ENCODE results near the gene MPRIP. TPM values are rescaled to one million over a fixed set of nuclear protein-coding genes. Genes with fewer than 3 reads are reported as not detected.

MPRIP gene
- total RNA-seq, 2 experiments from 2014 or later = 210 to 239 TPM

DNA sequence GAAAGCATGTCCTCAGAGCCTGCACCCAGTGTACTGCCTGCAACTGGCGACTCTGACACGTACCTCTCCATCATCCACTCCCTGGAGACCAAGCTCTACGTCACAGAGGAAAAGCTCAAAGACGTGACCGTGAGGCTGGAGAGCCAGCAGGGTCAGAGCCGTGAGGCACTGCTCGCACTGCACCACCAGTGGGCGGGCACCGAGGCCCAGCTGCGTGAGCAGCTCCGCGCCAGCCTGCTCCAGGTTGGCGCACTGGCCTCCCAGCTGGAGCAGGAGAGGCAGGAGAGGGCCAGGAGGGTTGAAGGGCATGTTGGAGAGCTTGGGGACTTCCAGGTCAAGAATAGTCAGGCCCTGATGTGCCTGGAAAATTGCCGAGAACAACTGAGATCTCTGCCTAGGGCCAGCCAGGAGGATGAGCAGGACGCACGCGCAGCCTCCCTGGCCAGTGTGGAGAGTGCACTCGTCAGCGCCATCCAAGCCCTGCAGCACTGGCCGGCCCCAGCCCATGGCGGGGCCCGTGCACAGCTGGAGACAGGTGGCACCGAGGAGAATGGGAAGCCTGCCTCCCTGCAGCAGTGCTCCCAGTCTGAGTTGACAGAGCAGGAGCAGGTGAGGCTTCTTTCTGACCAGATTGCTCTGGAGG, 123.5 kb downstream of the MPRIP start:
- DNase-seq (no peak), ATAC-seq (ENCODE audit: low read depth) (no peak)
- H3K4me1 Mint-ChIP-seq = no peaks in the 10 kb centered on the region
- H3K27ac Mint-ChIP-seq = no peak overlapping the region
- no peaks in the 10 kb centered on the region for H3K27me3 Mint-ChIP-seq
- H3K36me3 Mint-ChIP-seq = peaks cover 1% of the 10 kb centered on the region
- no peak overlapping the region for H3K4me3 Mint-ChIP-seq
- POLR2A ChIA-PET = no interaction called here
- H3K9me3 Mint-ChIP-seq = no peaks in the 10 kb centered on the region

GRCh38 chr17:17166446-17166845, 124.2 kb downstream of the MPRIP start:
- no peaks in the 10 kb centered on the region for H3K9me3 Mint-ChIP-seq

DNA sequence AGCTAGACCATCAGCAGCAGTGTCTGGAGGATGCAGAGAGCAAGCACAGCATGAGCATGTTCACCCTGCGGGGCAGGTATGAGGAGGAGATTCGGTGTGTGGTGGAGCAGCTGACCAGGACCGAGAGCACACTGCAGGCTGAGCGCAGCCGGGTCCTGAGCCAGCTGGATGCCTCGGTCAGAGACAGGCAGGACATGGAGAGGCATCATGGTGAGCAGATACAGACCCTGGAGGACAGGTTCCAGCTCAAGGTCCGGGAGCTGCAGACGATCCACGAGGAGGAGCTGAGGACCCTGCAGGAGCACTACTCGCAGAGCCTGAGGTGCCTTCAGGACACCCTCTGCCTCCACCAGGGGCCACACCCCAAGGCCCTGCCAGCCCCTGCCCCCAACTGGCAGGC, 125.1 kb downstream of the MPRIP start:
- H3K27ac Mint-ChIP-seq = peak overlapping the region; percentile 32
- no peaks in the 10 kb centered on the region for H3K9me3 Mint-ChIP-seq
- DNase-seq (no peak), ATAC-seq (ENCODE audit: low read depth) (no peak)
- no peak overlapping the region for H3K4me3 Mint-ChIP-seq
- H3K4me1 Mint-ChIP-seq = peaks cover 2% of the 10 kb centered on the region
- peaks cover 7% of the 10 kb centered on the region for H3K36me3 Mint-ChIP-seq
- POLR2A ChIA-PET = no interaction called here
- no peaks in the 10 kb centered on the region for H3K27me3 Mint-ChIP-seq

More at GRCh38 chr17:17166446-17166845, 124.2 kb downstream of the MPRIP start:
- DNase-seq (no peak), ATAC-seq (ENCODE audit: low read depth) (no peak)
- Mint-ChIP-seq H3K36me3 (peaks cover 5% of the 10 kb centered on the region), H3K4me1 (peaks cover 2% of the 10 kb centered on the region), H3K27ac (no peak overlapping the region), H3K27me3 (no peaks in the 10 kb centered on the region), H3K4me3 (no peak overlapping the region)
- POLR2A ChIA-PET = no interaction called here

GRCh38 chr17:17167986-17168385, 125.7 kb downstream of the MPRIP start:
- H3K9me3 Mint-ChIP-seq = no peaks in the 10 kb centered on the region
- DNase-seq (no peak), ATAC-seq (ENCODE audit: low read depth) (no peak)
- H3K36me3 Mint-ChIP-seq = peaks cover 9% of the 10 kb centered on the region
- no peaks in the 10 kb centered on the region for H3K27me3 Mint-ChIP-seq
- H3K4me3 Mint-ChIP-seq = no peak overlapping the region
- POLR2A ChIA-PET = no interaction called here
- H3K27ac Mint-ChIP-seq = no peak overlapping the region
- H3K4me1 Mint-ChIP-seq = peaks cover 6% of the 10 kb centered on the region

DNA sequence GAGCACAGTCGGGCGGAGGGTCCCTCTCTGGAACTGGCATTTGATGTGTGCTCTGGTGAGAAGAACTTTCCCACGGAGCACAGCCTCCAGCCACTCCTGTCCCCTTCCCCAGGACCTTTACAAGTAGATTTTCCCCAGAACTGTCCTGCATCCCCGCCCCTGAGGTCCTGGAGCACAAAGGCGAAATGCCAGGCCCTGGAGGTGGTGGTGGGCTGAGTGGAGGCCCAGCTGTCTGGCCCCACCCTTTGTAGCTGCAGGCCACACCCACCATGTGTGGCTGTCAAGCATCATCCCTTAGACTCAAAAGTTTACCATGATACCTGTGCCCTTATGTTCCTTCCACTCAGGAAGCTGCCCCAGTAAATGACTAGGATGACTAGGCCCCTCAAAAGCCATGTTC, 126.1 kb downstream of the MPRIP start:
- H3K9me3 Mint-ChIP-seq = no peaks in the 10 kb centered on the region
- H3K4me1 Mint-ChIP-seq = peaks cover 7% of the 10 kb centered on the region
- POLR2A ChIA-PET = no interaction called here
- no peaks in the 10 kb centered on the region for H3K27me3 Mint-ChIP-seq
- H3K4me3 Mint-ChIP-seq = no peak overlapping the region
- H3K36me3 Mint-ChIP-seq = peaks cover 9% of the 10 kb centered on the region
- no peak for DNase-seq
- ATAC-seq (ENCODE audit: low read depth) = no peak
- H3K27ac Mint-ChIP-seq = no peak overlapping the region

DNA sequence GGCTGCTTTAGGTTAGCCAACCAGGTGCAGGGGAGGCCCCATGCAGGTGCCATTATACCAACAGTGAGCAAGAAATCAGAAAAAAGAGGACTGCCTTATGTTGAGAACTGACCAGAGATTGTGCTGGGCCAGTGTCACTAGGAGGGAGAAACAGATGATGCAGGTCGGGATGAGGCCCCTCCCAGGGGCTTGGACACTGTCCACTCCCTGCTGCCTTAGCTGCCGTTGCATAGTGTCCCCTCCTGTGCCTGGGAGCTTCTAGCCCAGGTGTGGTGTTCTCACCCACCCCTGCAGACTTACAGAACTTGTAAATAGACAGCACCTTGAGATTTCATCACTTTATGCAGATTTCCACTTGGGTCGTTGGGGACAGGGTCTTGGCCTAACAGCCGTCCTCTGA, 127.1 kb downstream of the MPRIP start:
- H3K4me1 Mint-ChIP-seq = peaks cover 8% of the 10 kb centered on the region
- H3K27me3 Mint-ChIP-seq = no peaks in the 10 kb centered on the region
- POLR2A ChIA-PET = no interaction called here
- H3K27ac Mint-ChIP-seq = peak overlapping the region; percentile 34
- no peaks in the 10 kb centered on the region for H3K9me3 Mint-ChIP-seq
- ATAC-seq (ENCODE audit: low read depth) (no peak), DNase-seq (no peak)
- H3K36me3 Mint-ChIP-seq = peaks cover 11% of the 10 kb centered on the region
- H3K4me3 Mint-ChIP-seq = no peak overlapping the region

DNA sequence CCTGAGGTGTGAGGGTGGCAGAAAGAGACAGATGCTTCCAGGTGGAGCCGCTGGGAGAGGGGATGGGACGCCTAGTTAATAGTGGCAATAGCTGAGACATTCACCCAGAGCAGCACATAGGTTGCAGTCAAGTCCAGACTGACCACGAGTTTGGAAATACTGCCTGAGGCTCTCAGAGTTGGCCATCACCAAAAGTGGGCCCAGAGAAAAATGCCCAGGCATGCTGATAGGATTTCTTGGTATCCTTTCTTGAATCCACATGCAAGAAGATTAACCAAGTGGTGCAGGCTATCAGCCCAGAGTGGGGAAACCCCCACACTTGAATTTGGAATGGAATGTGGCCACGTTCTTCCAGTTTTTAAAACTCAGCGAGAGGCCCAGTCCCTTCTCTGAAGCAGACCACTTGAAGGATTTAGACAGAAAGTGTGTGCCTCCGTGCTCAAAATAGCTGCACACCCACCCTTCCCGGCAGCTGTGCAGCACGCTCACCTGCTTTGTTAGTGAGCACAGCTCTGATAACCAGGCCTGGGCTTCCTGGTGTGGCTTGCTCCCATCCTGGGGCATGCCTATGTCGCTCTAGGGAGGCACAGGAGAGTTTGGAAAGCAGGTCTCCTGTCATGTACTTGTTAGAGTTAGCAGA, 128.2 kb downstream of the MPRIP start:
- H3K36me3 Mint-ChIP-seq = peaks cover 11% of the 10 kb centered on the region
- peak overlapping the region; percentile 56 for H3K27ac Mint-ChIP-seq
- H3K27me3 Mint-ChIP-seq = no peaks in the 10 kb centered on the region
- POLR2A ChIA-PET = no interaction called here
- no peak overlapping the region for H3K4me3 Mint-ChIP-seq
- H3K9me3 Mint-ChIP-seq = no peaks in the 10 kb centered on the region
- peaks cover 8% of the 10 kb centered on the region for H3K4me1 Mint-ChIP-seq
- DNase-seq (no peak), ATAC-seq (ENCODE audit: low read depth) (no peak)

DNA sequence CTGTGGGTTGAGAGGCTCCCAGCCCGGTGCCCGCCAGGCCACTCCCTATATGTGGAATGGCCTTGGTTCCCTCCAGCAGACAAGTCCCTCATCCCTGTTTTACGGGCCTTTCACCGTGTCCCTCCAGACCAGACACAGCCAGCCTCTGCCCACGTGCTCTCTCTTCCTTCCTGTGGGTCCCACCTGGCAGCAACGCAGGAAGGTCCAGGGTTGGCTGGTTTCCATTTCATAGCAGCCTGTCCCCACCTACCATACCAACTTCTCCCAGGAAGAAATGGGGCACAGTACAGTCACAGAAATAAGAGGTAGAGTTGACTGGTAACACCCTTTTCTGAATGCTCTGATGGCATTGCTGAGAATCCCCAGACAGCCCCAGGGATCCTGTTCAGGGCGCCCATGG, 128.9 kb downstream of the MPRIP start:
- Mint-ChIP-seq H3K36me3 (peaks cover 11% of the 10 kb centered on the region), H3K4me1 (peaks cover 14% of the 10 kb centered on the region), H3K27me3 (no peaks in the 10 kb centered on the region), H3K4me3 (no peak overlapping the region), H3K9me3 (no peaks in the 10 kb centered on the region), H3K27ac (no peak overlapping the region)
- POLR2A ChIA-PET = no interaction called here
- no peak for ATAC-seq (ENCODE audit: low read depth)
- DNase-seq = no peak

GRCh38 chr17:17172001-17172939, 130.0 kb downstream of the MPRIP start:
- H3K27ac Mint-ChIP-seq = peak overlapping the region; percentile 28
- ATAC-seq (ENCODE audit: low read depth) (no peak), DNase-seq (no peak)
- H3K4me3 Mint-ChIP-seq = no peak overlapping the region
- POLR2A ChIA-PET = interaction anchor here (1.2 kb wide), 1 partner anchor 16 kb away, joined by 3 read pairs; no protein-coding TSS in a partner anchor
- H3K9me3 Mint-ChIP-seq = no peaks in the 10 kb centered on the region
- H3K4me1 Mint-ChIP-seq = peaks cover 20% of the 10 kb centered on the region
- H3K27me3 Mint-ChIP-seq = no peaks in the 10 kb centered on the region
- H3K36me3 Mint-ChIP-seq = peaks cover 15% of the 10 kb centered on the region

- H3K27me3 Mint-ChIP-seq = no peaks in the 10 kb centered on the region
- POLR2A ChIA-PET = interaction anchor here (1.2 kb wide), 1 partner anchor 15 kb away, joined by 3 read pairs; no protein-coding TSS in a partner anchor
- H3K9me3 Mint-ChIP-seq = no peaks in the 10 kb centered on the region
- ATAC-seq (ENCODE audit: low read depth) = no peak
- no peak for DNase-seq
- peaks cover 20% of the 10 kb centered on the region for H3K36me3 Mint-ChIP-seq
- H3K27ac Mint-ChIP-seq = peak overlapping the region; percentile 64
- H3K4me1 Mint-ChIP-seq = peaks cover 26% of the 10 kb centered on the region
- H3K4me3 Mint-ChIP-seq = no peak overlapping the region
These were observed 130.7 kb downstream of the MPRIP start for GRCh38 chr17:17172990-17173389.

DNA sequence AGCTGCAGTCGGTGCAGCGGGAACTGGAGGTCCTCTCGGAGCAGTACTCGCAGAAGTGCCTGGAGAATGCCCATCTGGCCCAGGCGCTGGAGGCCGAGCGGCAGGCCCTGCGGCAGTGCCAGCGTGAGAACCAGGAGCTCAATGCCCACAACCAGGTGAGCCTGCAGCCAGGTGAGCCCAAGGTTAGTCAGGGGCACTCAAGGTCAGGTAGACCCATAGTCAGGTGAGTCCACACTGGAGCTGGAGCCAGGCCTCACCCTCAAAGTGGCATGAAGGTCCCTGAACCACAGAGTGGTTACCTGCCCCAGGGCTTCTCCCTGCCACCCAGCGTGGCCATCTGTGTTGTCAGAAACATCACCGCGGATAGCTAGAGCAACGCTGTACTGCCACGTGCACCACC, 131.7 kb downstream of the MPRIP start:
- ATAC-seq (ENCODE audit: low read depth) (no peak), DNase-seq (no peak)
- no peak overlapping the region for H3K4me3 Mint-ChIP-seq
- H3K27me3 Mint-ChIP-seq = no peaks in the 10 kb centered on the region
- H3K9me3 Mint-ChIP-seq = no peaks in the 10 kb centered on the region
- H3K27ac Mint-ChIP-seq = peak overlapping the region; percentile 32
- peaks cover 25% of the 10 kb centered on the region for H3K36me3 Mint-ChIP-seq
- peaks cover 31% of the 10 kb centered on the region for H3K4me1 Mint-ChIP-seq
- POLR2A ChIA-PET = no interaction called here

DNA sequence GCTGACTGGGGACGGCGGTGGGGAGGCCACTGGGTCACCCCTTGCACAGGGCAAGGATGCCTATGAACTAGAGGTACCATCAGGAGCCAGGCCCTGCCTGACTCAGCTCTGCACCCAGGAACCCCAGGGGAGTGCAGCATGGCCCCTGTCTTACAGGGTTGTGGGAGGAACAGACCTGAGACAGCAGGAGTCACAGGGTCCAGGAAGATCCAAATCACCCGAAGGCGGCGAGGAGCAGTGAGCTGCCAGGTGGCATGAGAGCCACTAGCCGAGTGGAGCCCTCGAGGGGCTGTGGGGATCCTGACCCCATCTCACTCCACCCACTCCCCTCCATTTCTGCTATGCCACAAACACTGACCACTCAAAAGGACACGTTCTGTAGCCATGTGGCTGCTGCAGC, 133.1 kb downstream of the MPRIP start:
- ATAC-seq (ENCODE audit: low read depth) (no peak), DNase-seq (no peak)
- no peaks in the 10 kb centered on the region for H3K27me3 Mint-ChIP-seq
- POLR2A ChIA-PET = interaction anchor here (0.6 to 1.1 kb wide), 2 partner anchors 62 to 85 kb away, joined by 4 read pairs; partner anchors contain the start of gene FLCN
- H3K9me3 Mint-ChIP-seq = no peaks in the 10 kb centered on the region
- no peak overlapping the region for H3K4me3 Mint-ChIP-seq
- peaks cover 28% of the 10 kb centered on the region for H3K36me3 Mint-ChIP-seq
- peak overlapping the region; percentile 42 for H3K27ac Mint-ChIP-seq
- H3K4me1 Mint-ChIP-seq = peaks cover 40% of the 10 kb centered on the region

DNA sequence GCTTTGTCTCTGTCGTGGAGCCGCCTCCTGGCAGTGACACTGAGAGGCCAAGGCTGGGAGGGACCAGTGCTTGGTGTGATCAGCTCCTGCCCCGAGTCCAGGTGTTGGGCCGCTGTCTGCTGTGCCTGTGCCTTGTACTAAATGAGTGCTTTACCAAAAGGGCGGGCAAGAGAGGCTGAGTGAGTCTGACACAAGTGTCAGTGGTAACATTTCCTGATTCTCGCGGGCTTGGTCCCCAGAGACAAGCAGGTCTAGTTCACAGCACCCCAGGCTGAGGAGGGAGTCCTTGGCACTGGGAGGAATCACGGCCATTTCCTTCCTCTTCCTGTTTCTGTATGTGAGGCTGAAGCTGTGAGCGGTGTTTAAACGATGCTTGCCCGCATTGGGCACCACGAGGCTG, 133.7 kb downstream of the MPRIP start:
- ATAC-seq (ENCODE audit: low read depth) = peak; percentile 3
- peak overlapping the region; percentile 79 for H3K27ac Mint-ChIP-seq
- POLR2A ChIA-PET = interaction anchor here (1.1 kb wide), 1 partner anchor 62 kb away, joined by 4 read pairs; the partner anchor contains the start of gene FLCN
- no peaks in the 10 kb centered on the region for H3K27me3 Mint-ChIP-seq
- peaks cover 33% of the 10 kb centered on the region for H3K36me3 Mint-ChIP-seq
- DNase-seq = no peak
- H3K4me1 Mint-ChIP-seq = peaks cover 45% of the 10 kb centered on the region
- H3K4me3 Mint-ChIP-seq = peak overlapping the region; percentile 48
- no peaks in the 10 kb centered on the region for H3K9me3 Mint-ChIP-seq
